ENCODE measurements around the gene NCOA6.

GRCh38 chr20:34774449-34774848 is 51.0 kb downstream of the NCOA6 start:
- TF ChIP-seq GATA1 (IDR thresholded peaks at IDR 0.05; ENCODE audit: low read depth, low read length) (no peak), POLR2A (IDR thresholded peaks at IDR 0.05; ENCODE audit: low read length) (no peak)
